CD14-positive monocyte (primary cell): ENCODE data around the gene DOCK4. TPM values are rescaled to one million over a fixed set of nuclear protein-coding genes. Genes with fewer than 3 reads are reported as not detected.

Experiments
- DNase-seq, 3 donors: peaks; one replicate each; pipeline ENCODE4 v3.0.0-alpha.2; 2011 to 2022
- H2AFZ ChIP-seq: 2 replicates; pipeline ENCODE4 v1.6.0; 2012; ENCODE audit warnings: mild to moderate bottlenecking, low read depth, low read length, inconsistent platforms; ENCODE audit not compliant: insufficient read depth, poor library complexity, severe bottlenecking
- H3K27ac ChIP-seq, 2 donors: 1 replicate in 1 of 2; 2 replicates in 1 of 2; pipeline ENCODE4 v1.5.1; 2012 to 2013; ENCODE audit warnings: low read length in 2 of 2, control low read depth in 1 of 2, inconsistent platforms in 1 of 2, low read depth in 1 of 2, mild to moderate bottlenecking in 1 of 2
- H3K27me3 ChIP-seq, 2 donors: one replicate each; pipeline versions ENCODE4 v1.6.0 to v1.6.1; 2011 to 2013; ENCODE audit warnings: low read length in 2 of 2; ENCODE audit not compliant: control insufficient read depth in 2 of 2, insufficient read depth in 2 of 2
- H3K36me3 ChIP-seq, 2 donors: replicated peaks in 1 of 2; 1 replicate in 1 of 2; 2 replicates in 1 of 2; pipeline versions ENCODE4 v1.5.1 to v1.6.1; 2012 to 2013; ENCODE audit warnings: low read length in 2 of 2, control low read depth in 1 of 2, inconsistent platforms in 1 of 2, mild to moderate bottlenecking in 1 of 2; ENCODE audit not compliant: insufficient read depth in 2 of 2, control insufficient read depth in 1 of 2
- H3K4me1 ChIP-seq, 2 donors: 1 replicate in 1 of 2; 2 replicates in 1 of 2; pipeline versions ENCODE4 v1.5.1 to v1.6.1; 2012 to 2013; ENCODE audit warnings: low read length in 2 of 2, control low read depth in 1 of 2, inconsistent platforms in 1 of 2, mild to moderate bottlenecking in 1 of 2, moderate library complexity in 1 of 2; ENCODE audit not compliant: insufficient read depth in 2 of 2, control insufficient read depth in 1 of 2
- H3K4me2 ChIP-seq: replicated peaks from 2 replicates; pipeline ENCODE3; 2012; ENCODE audit warnings: low read length, moderate library complexity, mild to moderate bottlenecking; ENCODE audit not compliant: poor library complexity, severe bottlenecking; ENCODE audit errors: extremely low read depth
- H3K4me3 ChIP-seq, 3 experiments: fragments of 200-600 bp in 1 of 3; sonication (generic) in 1 of 3; replicated peaks in 1 of 3; 1 replicate in 2 of 3; 2 replicates in 1 of 3; pipeline ENCODE4 v1.5.1; 2011 to 2013; ENCODE audit warnings: low read length in 3 of 3, mild to moderate bottlenecking in 3 of 3, control low read depth in 2 of 3, low read depth in 2 of 3, inconsistent platforms in 1 of 3, moderate library complexity in 1 of 3
- H3K79me2 ChIP-seq: 2 replicates; pipeline ENCODE4 v1.6.0; 2012; ENCODE audit warnings: mild to moderate bottlenecking, control low read depth, inconsistent platforms, low read length, moderate library complexity; ENCODE audit not compliant: insufficient read depth
- H3K9ac ChIP-seq: 2 replicates; pipeline ENCODE4 v1.6.0; 2017; ENCODE audit warnings: low read length, mild to moderate bottlenecking; ENCODE audit not compliant: insufficient read depth, poor library complexity, severe bottlenecking
- H3K9me3 ChIP-seq, 2 donors: replicated peaks in 1 of 2; 1 replicate in 1 of 2; 2 replicates in 1 of 2; pipeline versions ENCODE4 v1.5.1 to v1.6.1; 2012 to 2013; ENCODE audit warnings: low read length in 2 of 2, control low read depth in 1 of 2; ENCODE audit not compliant: control insufficient read depth in 1 of 2, insufficient read depth in 1 of 2
- H4K20me1 ChIP-seq: 2 replicates; pipeline ENCODE4 v1.6.0; 2012; ENCODE audit warnings: mild to moderate bottlenecking, low read length, control low read depth, moderate library complexity; ENCODE audit not compliant: insufficient read depth
- H3K27ac Mint-ChIP-seq, 7 donors: one replicate each; pipeline ENCODE4 v1.8.0; 2020; ENCODE audit warnings: mild to moderate bottlenecking in 7 of 7, mixed read lengths in 7 of 7, moderate library complexity in 6 of 7, inconsistent platforms in 2 of 7
- H3K27me3 Mint-ChIP-seq, 3 donors: one replicate each; pipeline ENCODE4 v1.8.0; 2021 to 2022; ENCODE audit warnings: low read depth in 3 of 3, mild to moderate bottlenecking in 3 of 3, mixed read lengths in 3 of 3, moderate library complexity in 3 of 3, inconsistent platforms in 1 of 3
- H3K36me3 Mint-ChIP-seq, 2 donors: one replicate each; pipeline ENCODE4 v1.8.0; 2020; ENCODE audit warnings: mixed read lengths in 2 of 2, inconsistent platforms in 1 of 2, mild to moderate bottlenecking in 1 of 2
- H3K4me1 Mint-ChIP-seq: one replicate; pipeline ENCODE4 v1.8.0; 2020; ENCODE audit warnings: mild to moderate bottlenecking, mixed read lengths
- H3K4me3 Mint-ChIP-seq, 2 donors: one replicate each; pipeline ENCODE4 v1.8.0; 2020; ENCODE audit warnings: mild to moderate bottlenecking in 2 of 2, mixed read lengths in 2 of 2, moderate library complexity in 1 of 2
- H3K9me3 Mint-ChIP-seq, 7 donors: one replicate each; pipeline ENCODE4 v1.8.0; 2020 to 2022; ENCODE audit warnings: mixed read lengths in 7 of 7, mild to moderate bottlenecking in 6 of 7, moderate library complexity in 6 of 7, inconsistent platforms in 2 of 7
- WGBS: methylation state at CpG from one replicate; pipeline ENCODE4 v1.1.5; 2013; ENCODE audit warnings: missing lambda C conversion rate; ENCODE audit not compliant: insufficient coverage; 5-methylcytosine and 5-hydroxymethylcytosine counted together
- intact Hi-C, 2 donors: fragments of 100-400 bp; cut with micrococcal nuclease; formaldehyde crosslinking; loops; one replicate each; pipeline versions ENCODE4 v1.15.0 to v1.15.1; 2023
- polyA plus RNA-seq, 3 donors: library from polyadenylated mRNA; depleted of rRNA in 1 of 3; unstranded in 2 of 3; stranded (reverse) in 1 of 3; fragments of 300-500 nt in 2 of 3; fragments of >200 nt in 1 of 3; fragmentation: Illumina TruSeq in 2 of 3; gene quantifications; 1 replicate in 2 of 3; 2 replicates in 1 of 3; pipeline ENCODE4 v1.2.3, GENCODE V29; 2012 to 2021
- TF ChIP-seq, protein P1 (sequence below): fragments of 200-600 bp; IDR thresholded peaks from one replicate; pipeline ENCODE4 v1.8.0; 2022; ENCODE audit warnings: antibody characterized with exemption, mild to moderate bottlenecking

The DOCK4 gene
- polyA plus RNA-seq, 3 donors: 1.3 to 5.0 (median 2.7) TPM

DNA sequence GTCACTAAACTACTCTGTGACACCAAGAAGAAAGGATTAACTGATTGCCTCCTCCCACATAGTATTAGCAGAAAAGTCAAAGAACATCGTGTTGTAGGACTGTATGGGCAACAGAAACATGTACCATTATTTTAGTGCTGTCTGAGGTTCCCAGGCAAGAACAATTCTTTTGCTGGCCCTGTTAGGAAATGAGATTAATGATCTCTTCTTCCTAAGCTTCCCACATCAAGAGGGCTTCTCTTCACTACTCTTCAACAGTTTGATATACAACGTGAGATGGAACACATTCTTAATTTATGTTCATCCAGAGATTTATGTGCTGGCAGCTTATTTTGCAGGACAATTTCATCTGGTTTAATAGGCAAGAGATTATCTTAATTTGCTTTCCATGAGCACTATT, 219.6 kb downstream of the DOCK4 start:
- Histone ChIP-seq H3K4me1 (peaks cover 24 to 28% of the 10 kb centered on the region in 2 donors), H3K4me3 (peak overlapping the region in 1 of 3 experiments; percentile 62), H3K4me2 (peak overlapping the region; percentile 64), H3K79me2 (no peaks in the 10 kb centered on the region), H2AFZ (no peak overlapping the region), H3K27me3 (no peaks in the 10 kb centered on the region), H3K9me3 (no peaks in the 10 kb centered on the region), H4K20me1 (no peaks in the 10 kb centered on the region), H3K36me3 (no peaks in the 10 kb centered on the region), H3K9ac (peak overlapping the region; percentile 20), H3K27ac (peak overlapping the region in 1 of 2 donors; percentile 94)
- DNase-seq: no peak
- Mint-ChIP-seq H3K9me3 (peaks cover 0 to 2% (median 0%) of the 10 kb centered on the region in 7 donors), H3K4me3 (peak overlapping the region in 1 of 2 donors; percentile 52), H3K27ac (peak overlapping the region; percentile 97 to 99 (median 98)), H3K27me3 (peaks cover 0 to 7% (median 5%) of the 10 kb centered on the region in 3 donors), H3K36me3 (peaks cover 6 to 11% of the 10 kb centered on the region in 2 donors), H3K4me1 (peaks cover 30% of the 10 kb centered on the region)
- WGBS: no CpG with 5 or more reads among the region's 2 CpGs
- intact Hi-C loops: loop anchor here (2.0 to 10.0 kb wide), 4 partner anchors 94 to 221 kb away; partner anchors contain the start of genes DOCK4 (in 2 of the 2) and ZNF277 (in 2 of the 2)
- TF ChIP-seq, protein P1, sequence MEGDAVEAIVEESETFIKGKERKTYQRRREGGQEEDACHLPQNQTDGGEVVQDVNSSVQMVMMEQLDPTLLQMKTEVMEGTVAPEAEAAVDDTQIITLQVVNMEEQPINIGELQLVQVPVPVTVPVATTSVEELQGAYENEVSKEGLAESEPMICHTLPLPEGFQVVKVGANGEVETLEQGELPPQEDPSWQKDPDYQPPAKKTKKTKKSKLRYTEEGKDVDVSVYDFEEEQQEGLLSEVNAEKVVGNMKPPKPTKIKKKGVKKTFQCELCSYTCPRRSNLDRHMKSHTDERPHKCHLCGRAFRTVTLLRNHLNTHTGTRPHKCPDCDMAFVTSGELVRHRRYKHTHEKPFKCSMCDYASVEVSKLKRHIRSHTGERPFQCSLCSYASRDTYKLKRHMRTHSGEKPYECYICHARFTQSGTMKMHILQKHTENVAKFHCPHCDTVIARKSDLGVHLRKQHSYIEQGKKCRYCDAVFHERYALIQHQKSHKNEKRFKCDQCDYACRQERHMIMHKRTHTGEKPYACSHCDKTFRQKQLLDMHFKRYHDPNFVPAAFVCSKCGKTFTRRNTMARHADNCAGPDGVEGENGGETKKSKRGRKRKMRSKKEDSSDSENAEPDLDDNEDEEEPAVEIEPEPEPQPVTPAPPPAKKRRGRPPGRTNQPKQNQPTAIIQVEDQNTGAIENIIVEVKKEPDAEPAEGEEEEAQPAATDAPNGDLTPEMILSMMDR: no peak

DNA sequence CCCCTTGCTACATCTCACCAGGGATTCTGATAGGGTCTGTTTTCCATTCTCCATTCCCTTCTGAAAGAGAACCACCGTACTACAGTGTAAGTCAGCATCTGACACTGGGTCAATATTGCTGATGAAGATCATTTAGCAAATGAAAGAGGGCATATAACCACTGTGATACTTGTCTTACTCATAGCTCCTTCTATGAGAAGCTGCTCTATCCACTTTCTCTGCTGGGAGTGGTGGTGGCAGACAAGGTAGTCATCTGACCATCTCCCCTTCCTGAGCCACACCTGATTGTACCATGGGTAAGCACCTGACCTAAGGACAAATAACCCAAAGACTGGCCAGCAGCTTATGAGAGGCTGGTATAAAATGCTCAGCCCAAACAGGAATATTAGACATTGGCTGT, 220.4 kb downstream of the DOCK4 start:
- Histone ChIP-seq H3K36me3 (no peaks in the 10 kb centered on the region), H2AFZ (no peak overlapping the region), H3K27me3 (no peaks in the 10 kb centered on the region), H3K9me3 (no peaks in the 10 kb centered on the region), H3K4me3 (no peak overlapping the region), H3K4me1 (peaks cover 24 to 28% of the 10 kb centered on the region in 2 donors), H3K9ac (no peak overlapping the region), H3K4me2 (no peak overlapping the region), H3K79me2 (no peaks in the 10 kb centered on the region), H3K27ac (no peak overlapping the region), H4K20me1 (no peaks in the 10 kb centered on the region)
- Mint-ChIP-seq H3K4me1 (peaks cover 30% of the 10 kb centered on the region), H3K27ac (peak overlapping the region in 1 of 7 donors; percentile 50), H3K9me3 (peaks cover 0 to 2% (median 0%) of the 10 kb centered on the region in 7 donors), H3K27me3 (peaks cover 0 to 5% (median 5%) of the 10 kb centered on the region in 3 donors), H3K36me3 (peaks cover 6 to 11% of the 10 kb centered on the region in 2 donors), H3K4me3 (no peak overlapping the region)
- no CpG with 5 or more reads among the region's 1 CpG for WGBS
- DNase-seq: no peak
- TF ChIP-seq, protein P1: no peak
- intact Hi-C loops: loop anchor here (2.0 to 10.0 kb wide), 4 partner anchors 95 to 222 kb away; partner anchors contain the start of genes DOCK4 (in 2 of the 2) and ZNF277 (in 2 of the 2)
